ENCODE data around the gene FHIT.

GRCh38 chr3:61227799-61228198, 23.5 kb downstream of the FHIT start:
- TF ChIP-seq CTCF (IDR thresholded peaks at IDR 0.05; ENCODE audit: low read depth, low read length) (no peak), EZH2phosphoT487 (IDR thresholded peaks at IDR 0.05; ENCODE audit: low read depth) (no peak)
